IMR-90 (cell line): ENCODE data around the gene TXNDC12. TPM values are rescaled to one million over a fixed set of nuclear protein-coding genes. Genes with fewer than 3 reads are reported as not detected.

ENCODE experiments used
- ATAC-seq: fragments of 200-7000 bp; cut with Tn5 transposase; 2 replicates; pipeline ENCODE4 v1.9.1; 2020; ENCODE audit warnings: low read depth, mild to moderate bottlenecking, moderate library complexity
- BruUV-seq: library from RNA; stranded (reverse); fragments of 400-500 nt; replicated peaks from 2 replicates; lab custom pipeline; 2021; lab: Mats Ljungman, UMichigan
- CTCF ChIA-PET: fragments of 300-600 bp; formaldehyde crosslinking; extraction: SDS; loops from one replicate; lab custom pipeline; 2021; ENCODE audit warnings: antibody characterized with exemption; lab: Yijun Ruan, JAX
- POLR2A ChIA-PET: fragments of 300-600 bp; sonication (Branson Sonifier 250); formaldehyde crosslinking; loops from one replicate; lab custom pipeline; 2022; ENCODE audit warnings: antibody characterized with exemption; ENCODE audit not compliant: unreplicated experiment; lab: Charles Lee
- DNase-seq: peaks from one replicate; pipeline ENCODE4 v3.0.0; 2013
- H2AFZ ChIP-seq: replicated peaks from 2 replicates; pipeline ENCODE3; 2013; ENCODE audit warnings: low read length, mild to moderate bottlenecking; ENCODE audit not compliant: poor library complexity
- H2AK5ac ChIP-seq: 2 replicates; pipeline ENCODE4 v1.6.1; 2013; ENCODE audit warnings: low read depth, low read length, inconsistent platforms
- H2AK9ac ChIP-seq: replicated peaks from 2 replicates; pipeline ENCODE3; 2013; ENCODE audit warnings: mild to moderate bottlenecking, low read depth, low read length, moderate library complexity; ENCODE audit not compliant: poor library complexity
- H2BK120ac ChIP-seq: 2 replicates; pipeline ENCODE4 v1.6.1; 2013; ENCODE audit warnings: low read depth, low read length, inconsistent platforms
- H2BK15ac ChIP-seq: 3 replicates; pipeline ENCODE4 v1.6.1; 2013; ENCODE audit warnings: low read depth, low read length, inconsistent platforms
- H2BK20ac ChIP-seq: 2 replicates; pipeline ENCODE4 v1.6.1; 2013; ENCODE audit warnings: low read depth, mild to moderate bottlenecking, inconsistent platforms, low read length, moderate library complexity
- H2BK5ac ChIP-seq: 2 replicates; pipeline ENCODE4 v1.6.1; 2013; ENCODE audit warnings: mild to moderate bottlenecking, low read depth, low read length, inconsistent platforms; ENCODE audit not compliant: poor library complexity, severe bottlenecking
- H3K14ac ChIP-seq: replicated peaks from 2 replicates; pipeline ENCODE4 v1.6.1; 2013; ENCODE audit warnings: low read depth, low read length, inconsistent platforms
- H3K18ac ChIP-seq: 2 replicates; pipeline ENCODE4 v1.6.1; 2013; ENCODE audit warnings: low read depth, low read length, control low read depth
- H3K23ac ChIP-seq: 2 replicates; pipeline ENCODE4 v1.6.1; 2013; ENCODE audit warnings: low read depth, low read length, inconsistent platforms
- H3K27ac ChIP-seq: 2 replicates; pipeline ENCODE4 v1.5.1; 2013; ENCODE audit warnings: mild to moderate bottlenecking, control low read depth, low read length; ENCODE audit not compliant: insufficient read depth
- H3K27me3 ChIP-seq: 2 replicates; pipeline ENCODE4 v1.6.1; 2013; ENCODE audit warnings: low read length; ENCODE audit not compliant: control insufficient read depth, insufficient read depth
- H3K36me3 ChIP-seq: 2 replicates; pipeline ENCODE4 v1.6.1; 2013; ENCODE audit warnings: low read length, mixed read lengths; ENCODE audit not compliant: control insufficient read depth, insufficient read depth
- H3K4ac ChIP-seq: 2 replicates; pipeline ENCODE4 v1.6.1; 2013; ENCODE audit warnings: low read depth, low read length, inconsistent platforms
- H3K4me1 ChIP-seq: 2 replicates; pipeline ENCODE4 v1.6.1; 2013; ENCODE audit warnings: low read length, mixed read lengths; ENCODE audit not compliant: control insufficient read depth, insufficient read depth
- H3K4me2 ChIP-seq: 2 replicates; pipeline ENCODE4 v1.6.1; 2013; ENCODE audit warnings: low read depth, mild to moderate bottlenecking, control low read depth, low read length, moderate library complexity
- H3K4me3 ChIP-seq: 2 replicates; pipeline ENCODE4 v1.5.1; 2013; ENCODE audit warnings: low read depth, mild to moderate bottlenecking, control low read depth, low read length, moderate library complexity; ENCODE audit not compliant: insufficient read depth
- H3K56ac ChIP-seq: 2 replicates; pipeline ENCODE4 v1.6.1; 2013; ENCODE audit warnings: low read length, inconsistent platforms; ENCODE audit not compliant: insufficient read depth; ENCODE audit errors: extremely low read depth
- H3K79me1 ChIP-seq, 2 experiments: 2 replicates each; pipeline ENCODE4 v1.6.1; 2013; ENCODE audit warnings: low read length in 2 of 2, inconsistent platforms in 1 of 2, low read depth in 1 of 2
- H3K9ac ChIP-seq: 2 replicates; pipeline ENCODE4 v1.6.1; 2013; ENCODE audit warnings: low read depth, low read length, control low read depth
- H3K9me1 ChIP-seq: 2 replicates; pipeline ENCODE4 v1.6.1; 2013; ENCODE audit warnings: low read length, inconsistent platforms; ENCODE audit not compliant: insufficient read depth
- H3K9me3 ChIP-seq: 2 replicates; pipeline ENCODE4 v1.6.1; 2013; ENCODE audit warnings: low read length; ENCODE audit not compliant: control insufficient read depth, insufficient read depth
- H4K20me1 ChIP-seq: 2 replicates; pipeline ENCODE4 v1.6.1; 2013; ENCODE audit warnings: low read length, inconsistent platforms; ENCODE audit not compliant: insufficient read depth
- H4K5ac ChIP-seq: 2 replicates; pipeline ENCODE4 v1.6.1; 2013; ENCODE audit warnings: mild to moderate bottlenecking, low read depth, low read length, control low read depth
- H4K8ac ChIP-seq, 2 experiments: 2 replicates each; pipeline ENCODE4 v1.6.1; 2013; ENCODE audit warnings: low read depth in 2 of 2, low read length in 2 of 2, control low read depth in 1 of 2, inconsistent platforms in 1 of 2
- H4K91ac ChIP-seq: 2 replicates; pipeline ENCODE4 v1.6.1; 2013; ENCODE audit warnings: low read depth, low read length, inconsistent platforms; ENCODE audit not compliant: insufficient read depth
- CEBPB ChIP-seq: IDR thresholded peaks from 2 replicates; pipeline ENCODE4 v1.6.1; 2012; ENCODE audit warnings: low read depth, low read length, improper control_type of control experiment
- MAZ ChIP-seq: IDR thresholded peaks from 2 replicates; pipeline ENCODE4 v1.6.1; 2012; ENCODE audit warnings: low read depth, mild to moderate bottlenecking, low read length, improper control_type of control experiment, moderate library complexity, borderline replicate concordance
- RCOR1 ChIP-seq: IDR thresholded peaks from 2 replicates; pipeline ENCODE4 v1.6.1; 2012; ENCODE audit warnings: mild to moderate bottlenecking, low read length, improper control_type of control experiment; ENCODE audit not compliant: insufficient replicate concordance
- USF2 ChIP-seq: fragments of 150-350 bp; IDR thresholded peaks from 2 replicates; pipeline ENCODE4 v1.6.1; 2017; ENCODE audit warnings: mild to moderate bottlenecking, antibody characterized with exemption, low read length, low read depth
- WGBS, 2 experiments: methylation state at CpG; one replicate each; pipeline versions ENCODE4 v1.1.5 to v1.1.7; 2013; ENCODE audit warnings: missing lambda C conversion rate in 2 of 2; ENCODE audit not compliant: insufficient read length in 1 of 2; ENCODE audit errors: extremely low coverage in 2 of 2; 5-methylcytosine and 5-hydroxymethylcytosine counted together
- dilution Hi-C: fragments of 300-500 bp; cut with HindIII; formaldehyde crosslinking; loops from one replicate; pipeline ENCODE4 v1.14.3; 2018; ENCODE audit warnings: low sequenced_read_pairs; ENCODE audit not compliant: unreplicated experiment
- in situ Hi-C: fragments of 300-500 bp; cut with MboI; formaldehyde crosslinking; loops from 3 replicates; pipeline ENCODE4 v1.14.3; 2019; ENCODE audit warnings: low sequenced_read_pairs, inconsistent platforms, mixed read lengths
- intact Hi-C: fragments of 100-400 bp; cut with micrococcal nuclease; formaldehyde crosslinking; loops from 2 replicates; pipeline ENCODE4 v1.10.0; 2022
- polyA plus RNA-seq, 3 experiments: library from polyadenylated mRNA; depleted of rRNA; stranded (reverse); fragments of >200 nt; gene quantifications; 2 replicates each; pipeline ENCODE4 v1.2.3, GENCODE V29; 2012; ENCODE audit warnings: low replicate concordance in 1 of 3
- total RNA-seq: library from RNA; depleted of rRNA; stranded (reverse); fragments of >200 nt; gene quantifications from 2 replicates; pipeline ENCODE4 v1.2.3, GENCODE V29; 2012
- TF ChIP-seq, protein P1 (sequence below): fragments of 150-350 bp; IDR thresholded peaks from 2 replicates; pipeline ENCODE4 v1.6.1; 2016; ENCODE audit warnings: low read depth, mild to moderate bottlenecking, low read length, moderate library complexity, borderline replicate concordance

Gene TXNDC12
- total and polyA plus RNA-seq, 2 of the 4 experiments (the other 2 are of a cell fraction), result 24.4 to 29.9 TPM

- TF ChIP-seq MAZ (no peak), RCOR1 (peak; percentile 9)
Measured at GRCh38 chr1:52002038-52002917, 52.7 kb downstream of the TXNDC12 start (continued).

- no peak overlapping the region for H3K18ac ChIP-seq
- TF ChIP-seq, protein P1, sequence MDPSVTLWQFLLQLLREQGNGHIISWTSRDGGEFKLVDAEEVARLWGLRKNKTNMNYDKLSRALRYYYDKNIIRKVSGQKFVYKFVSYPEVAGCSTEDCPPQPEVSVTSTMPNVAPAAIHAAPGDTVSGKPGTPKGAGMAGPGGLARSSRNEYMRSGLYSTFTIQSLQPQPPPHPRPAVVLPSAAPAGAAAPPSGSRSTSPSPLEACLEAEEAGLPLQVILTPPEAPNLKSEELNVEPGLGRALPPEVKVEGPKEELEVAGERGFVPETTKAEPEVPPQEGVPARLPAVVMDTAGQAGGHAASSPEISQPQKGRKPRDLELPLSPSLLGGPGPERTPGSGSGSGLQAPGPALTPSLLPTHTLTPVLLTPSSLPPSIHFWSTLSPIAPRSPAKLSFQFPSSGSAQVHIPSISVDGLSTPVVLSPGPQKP, result no peak
- TF ChIP-seq CEBPB, result no peak
- TF ChIP-seq USF2, result no peak
- H3K14ac ChIP-seq, result no peak overlapping the region
- BruUV-seq, result no TSS peak
- H2AK9ac ChIP-seq, result no peak overlapping the region
- no peak overlapping the region for H3K4me3 ChIP-seq
- H4K5ac ChIP-seq, result no peak overlapping the region
- no peaks in the 10 kb centered on the region for H3K27me3 ChIP-seq
- ChIA-PET CTCF (interaction anchor here (1.9 kb wide), 1 partner anchor 102 kb away, joined by 9 read pairs; no protein-coding TSS in a partner anchor), POLR2A (no interaction called here)
- H3K23ac ChIP-seq, result no peak overlapping the region
- no peak overlapping the region for H3K27ac ChIP-seq
- peaks cover 6% of the 10 kb centered on the region; the same call in 1 of the 2 replicates for H3K9me1 ChIP-seq
- no peaks in the 10 kb centered on the region for H3K36me3 ChIP-seq
- no peak for DNase-seq
- peak overlapping the region; percentile 3; the same call in 1 of the 2 replicates for H4K91ac ChIP-seq
- 0 out of 3 replicates have a peak overlapping the region, but pooled peaks have one; percentile 80 for H2BK15ac ChIP-seq
- H2BK120ac ChIP-seq, result peak overlapping the region; percentile 52; the same call in 1 of the 2 replicates
- no peak overlapping the region for H3K9ac ChIP-seq
- dilution Hi-C loops, result no loop called here
- H4K8ac ChIP-seq, result no peak overlapping the region
- WGBS, 2 experiments, result 71% methylated on average over 1 of the region's 1 CpG; no CpG with 5 or more reads in 1 of the 2 experiments
- H4K20me1 ChIP-seq, result no peaks in the 10 kb centered on the region
- H2BK20ac ChIP-seq, result peak overlapping the region; percentile 60
- H2AFZ ChIP-seq, result no peak overlapping the region
- H3K79me1 ChIP-seq, result 0 out of 4 replicates have a peak, but pooled peaks cover 0 to 4% of the 10 kb centered on the region in 2 experiments
- in situ Hi-C loops, result loop anchor here (5.0 kb wide), 1 partner anchor 101 kb away; no protein-coding TSS in a partner anchor
- no peaks in the 10 kb centered on the region for H3K4me1 ChIP-seq
- intact Hi-C loops, result no loop called here
- no peak overlapping the region for H2BK5ac ChIP-seq
- no peaks in the 10 kb centered on the region for H3K9me3 ChIP-seq
- no peak for ATAC-seq
- peak overlapping the region; percentile 39; the same call in 1 of the 2 replicates for H3K4ac ChIP-seq
- no peak overlapping the region for H3K56ac ChIP-seq
- H2AK5ac ChIP-seq, result no peak overlapping the region; the same call in 1 of the 2 replicates
- no peak overlapping the region for H3K4me2 ChIP-seq
Measured at GRCh38 chr1:51998701-51999100, 56.3 kb downstream of the TXNDC12 start.
